Ishikawa (cell line): ENCODE results near the gene SERP2.

Experiments
- CEBPB ChIP-seq: IDR thresholded peaks from 2 replicates; pipeline ENCODE4 v1.6.1; 2012
- CREB1 ChIP-seq: IDR thresholded peaks from 2 replicates; pipeline ENCODE4 v1.6.1; 2012; ENCODE audit warnings: low read depth
- EGR1 ChIP-seq: IDR thresholded peaks from 2 replicates; pipeline ENCODE4 v1.6.1; 2012
- EP300 ChIP-seq: IDR thresholded peaks from 2 replicates; pipeline ENCODE4 v1.6.1; 2012; ENCODE audit warnings: borderline replicate concordance
- FOXM1 ChIP-seq: IDR thresholded peaks from 2 replicates; pipeline ENCODE4 v1.6.1; 2012; ENCODE audit warnings: low read depth, borderline replicate concordance
- NFIC ChIP-seq: IDR thresholded peaks from 2 replicates; pipeline ENCODE4 v1.6.1; 2012
- RAD21 ChIP-seq: IDR thresholded peaks from 2 replicates; pipeline ENCODE4 v1.6.1; 2012; ENCODE audit warnings: low read depth
- TAF1 ChIP-seq: IDR thresholded peaks from 2 replicates; pipeline ENCODE4 v1.6.1; 2012; ENCODE audit warnings: low read depth, mild to moderate bottlenecking
- TCF12 ChIP-seq: IDR thresholded peaks from 2 replicates; pipeline ENCODE4 v1.6.1; 2012; ENCODE audit warnings: low read depth
- TEAD4 ChIP-seq: IDR thresholded peaks from 2 replicates; pipeline ENCODE4 v1.6.1; 2012
- YY1 ChIP-seq: IDR thresholded peaks from 2 replicates; pipeline ENCODE4 v1.6.1; 2012; ENCODE audit warnings: low read depth
- ZBTB7A ChIP-seq: IDR thresholded peaks from 2 replicates; pipeline ENCODE4 v1.6.1; 2012; ENCODE audit warnings: low read depth
- TF ChIP-seq, protein P1 (sequence below): IDR thresholded peaks from 2 replicates; pipeline ENCODE4 v1.6.1; 2012
- TF ChIP-seq, protein P2 (sequence below): IDR thresholded peaks from 2 replicates; pipeline ENCODE4 v1.6.1; 2012; ENCODE audit warnings: low read depth, mild to moderate bottlenecking
- TF ChIP-seq, protein P3 (sequence below): IDR thresholded peaks from 2 replicates; pipeline ENCODE4 v1.6.1; 2012

Gene SERP2

DNA sequence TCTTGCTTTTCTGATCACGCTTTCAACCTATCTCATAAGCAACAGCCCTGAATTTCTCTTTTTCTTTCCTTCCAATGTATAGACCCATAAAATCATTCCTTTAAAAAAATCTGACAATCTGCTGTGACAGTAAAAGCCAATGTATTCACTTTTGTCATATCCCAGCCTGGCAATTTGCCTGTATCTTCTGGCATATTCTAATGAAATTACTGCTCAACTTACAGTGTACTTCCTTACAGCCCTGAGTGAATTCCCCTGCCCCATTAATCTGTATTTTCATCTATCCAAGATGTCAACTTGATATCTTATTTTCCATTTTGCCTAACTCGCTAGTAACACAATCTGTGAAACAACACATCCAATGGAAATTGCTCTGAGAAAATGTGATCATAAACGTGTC is 18.0 kb upstream of the SERP2 start:
- no peak for TF ChIP-seq EP300
- TF ChIP-seq FOXM1 = no peak
- TF ChIP-seq TCF12 = no peak
- TF ChIP-seq NFIC = no peak
- TF ChIP-seq, protein P1, sequence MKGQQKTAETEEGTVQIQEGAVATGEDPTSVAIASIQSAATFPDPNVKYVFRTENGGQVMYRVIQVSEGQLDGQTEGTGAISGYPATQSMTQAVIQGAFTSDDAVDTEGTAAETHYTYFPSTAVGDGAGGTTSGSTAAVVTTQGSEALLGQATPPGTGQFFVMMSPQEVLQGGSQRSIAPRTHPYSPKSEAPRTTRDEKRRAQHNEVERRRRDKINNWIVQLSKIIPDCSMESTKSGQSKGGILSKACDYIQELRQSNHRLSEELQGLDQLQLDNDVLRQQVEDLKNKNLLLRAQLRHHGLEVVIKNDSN = no peak
- TF ChIP-seq ZBTB7A = no peak
- no peak for TF ChIP-seq EGR1
- TF ChIP-seq RAD21 = no peak
- TF ChIP-seq CREB1 = no peak
- TF ChIP-seq CEBPB = no peak
- TF ChIP-seq, protein P2, sequence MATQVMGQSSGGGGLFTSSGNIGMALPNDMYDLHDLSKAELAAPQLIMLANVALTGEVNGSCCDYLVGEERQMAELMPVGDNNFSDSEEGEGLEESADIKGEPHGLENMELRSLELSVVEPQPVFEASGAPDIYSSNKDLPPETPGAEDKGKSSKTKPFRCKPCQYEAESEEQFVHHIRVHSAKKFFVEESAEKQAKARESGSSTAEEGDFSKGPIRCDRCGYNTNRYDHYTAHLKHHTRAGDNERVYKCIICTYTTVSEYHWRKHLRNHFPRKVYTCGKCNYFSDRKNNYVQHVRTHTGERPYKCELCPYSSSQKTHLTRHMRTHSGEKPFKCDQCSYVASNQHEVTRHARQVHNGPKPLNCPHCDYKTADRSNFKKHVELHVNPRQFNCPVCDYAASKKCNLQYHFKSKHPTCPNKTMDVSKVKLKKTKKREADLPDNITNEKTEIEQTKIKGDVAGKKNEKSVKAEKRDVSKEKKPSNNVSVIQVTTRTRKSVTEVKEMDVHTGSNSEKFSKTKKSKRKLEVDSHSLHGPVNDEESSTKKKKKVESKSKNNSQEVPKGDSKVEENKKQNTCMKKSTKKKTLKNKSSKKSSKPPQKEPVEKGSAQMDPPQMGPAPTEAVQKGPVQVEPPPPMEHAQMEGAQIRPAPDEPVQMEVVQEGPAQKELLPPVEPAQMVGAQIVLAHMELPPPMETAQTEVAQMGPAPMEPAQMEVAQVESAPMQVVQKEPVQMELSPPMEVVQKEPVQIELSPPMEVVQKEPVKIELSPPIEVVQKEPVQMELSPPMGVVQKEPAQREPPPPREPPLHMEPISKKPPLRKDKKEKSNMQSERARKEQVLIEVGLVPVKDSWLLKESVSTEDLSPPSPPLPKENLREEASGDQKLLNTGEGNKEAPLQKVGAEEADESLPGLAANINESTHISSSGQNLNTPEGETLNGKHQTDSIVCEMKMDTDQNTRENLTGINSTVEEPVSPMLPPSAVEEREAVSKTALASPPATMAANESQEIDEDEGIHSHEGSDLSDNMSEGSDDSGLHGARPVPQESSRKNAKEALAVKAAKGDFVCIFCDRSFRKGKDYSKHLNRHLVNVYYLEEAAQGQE = no peak
- TF ChIP-seq TAF1 = no peak
- TF ChIP-seq, protein P3, sequence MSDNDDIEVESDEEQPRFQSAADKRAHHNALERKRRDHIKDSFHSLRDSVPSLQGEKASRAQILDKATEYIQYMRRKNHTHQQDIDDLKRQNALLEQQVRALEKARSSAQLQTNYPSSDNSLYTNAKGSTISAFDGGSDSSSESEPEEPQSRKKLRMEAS = no peak
- no peak for TF ChIP-seq TEAD4
- TF ChIP-seq YY1 = no peak

DNA sequence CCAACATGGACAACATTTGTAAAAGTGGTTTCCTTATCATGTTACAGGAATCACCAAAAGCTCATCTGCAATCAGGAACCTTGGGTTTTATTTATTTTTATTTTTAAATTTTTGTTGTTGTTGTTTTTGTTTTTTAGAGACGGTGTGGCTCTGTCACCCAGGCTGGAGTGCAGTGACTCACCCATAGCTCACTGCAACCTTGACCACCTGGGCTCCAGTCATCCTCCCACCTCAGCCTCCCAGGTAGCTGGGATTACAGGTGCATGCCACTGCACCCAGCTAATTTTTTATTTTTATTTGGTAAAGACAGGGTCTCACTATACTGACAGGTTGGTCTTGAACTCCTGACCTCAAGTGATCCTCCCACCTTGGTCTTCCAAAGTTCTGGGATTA is 13.6 kb upstream of the SERP2 start:
- no peak for TF ChIP-seq FOXM1
- no peak for TF ChIP-seq NFIC
- TF ChIP-seq, protein P2 = no peak
- no peak for TF ChIP-seq CEBPB
- TF ChIP-seq, protein P1 = no peak

DNA sequence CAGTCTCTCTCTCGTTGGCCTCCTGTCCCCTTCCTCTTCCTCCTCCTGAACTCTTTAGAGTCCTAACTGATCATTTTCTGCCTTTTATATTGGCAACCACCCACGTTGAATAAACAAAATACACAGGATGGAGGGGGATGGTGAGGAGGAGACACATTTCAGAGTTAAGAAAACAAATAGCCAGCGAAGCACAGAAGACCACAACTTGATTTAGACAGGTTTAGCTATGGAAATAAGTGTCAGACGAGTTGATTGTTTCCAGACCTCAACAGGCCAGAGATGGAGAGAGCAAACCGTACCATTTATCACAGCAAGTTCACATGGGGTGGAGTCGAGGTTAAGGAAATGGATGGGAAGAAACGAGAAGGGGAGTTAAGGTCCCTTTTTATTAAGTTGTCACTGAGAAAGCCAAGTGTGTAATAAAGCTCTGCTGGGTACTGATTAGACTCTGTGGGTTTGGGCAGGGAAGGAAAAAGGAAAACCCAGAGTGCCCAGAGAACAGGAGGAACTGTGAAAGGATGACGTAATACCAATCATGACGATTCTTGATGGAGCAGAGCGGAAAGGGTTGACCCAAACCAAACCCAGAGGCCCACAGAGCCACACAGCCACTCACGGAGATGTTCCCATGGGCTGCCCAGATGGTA is 11.1 kb upstream of the SERP2 start:
- TF ChIP-seq FOXM1 (no peak), NFIC (no peak), YY1 (no peak), RAD21 (no peak), TAF1 (no peak), TCF12 (no peak), EP300 (no peak), TEAD4 (no peak)
- TF ChIP-seq, protein P3 = no peak
- TF ChIP-seq, protein P1 = no peak
- TF ChIP-seq, protein P2 = no peak

DNA sequence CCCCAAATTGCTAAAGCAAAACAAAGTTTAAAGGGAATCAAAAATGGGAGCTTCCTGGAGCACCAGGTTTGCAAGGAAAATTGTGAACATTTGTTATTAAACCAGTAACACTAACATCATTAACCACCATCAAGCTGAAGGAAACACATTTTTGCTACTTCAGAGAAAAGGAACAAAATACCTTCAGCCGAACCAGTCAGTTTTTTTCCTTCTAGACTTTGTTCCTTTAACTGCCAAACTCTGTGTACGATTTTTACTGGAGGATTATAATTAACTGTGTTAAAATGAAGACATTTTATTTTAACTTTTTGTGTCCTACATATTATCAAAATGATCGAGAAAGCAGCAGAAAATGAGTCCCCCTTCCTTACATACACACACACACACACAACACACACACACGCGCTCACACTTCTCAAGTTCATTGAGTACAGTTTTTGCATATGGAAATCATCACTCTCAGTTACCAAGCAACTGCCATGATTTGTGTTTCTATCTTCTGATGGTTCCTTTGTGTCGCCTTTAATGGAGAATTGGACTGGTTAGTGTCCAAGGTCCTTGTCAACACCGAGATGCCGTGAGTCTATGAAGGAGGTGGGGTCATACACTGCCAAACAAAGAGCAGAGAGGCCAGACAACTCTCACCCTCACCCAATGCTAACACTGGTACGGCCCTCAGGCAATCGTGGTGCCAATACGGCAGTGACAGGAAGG is 9.8 kb upstream of the SERP2 start:
- TF ChIP-seq EGR1 (no peak), ZBTB7A (no peak), TCF12 (no peak), TEAD4 (no peak), NFIC (no peak), YY1 (no peak), RAD21 (no peak), CREB1 (no peak), TAF1 (no peak), EP300 (no peak), CEBPB (no peak), FOXM1 (no peak)
- TF ChIP-seq, protein P1 = no peak
- TF ChIP-seq, protein P3 = no peak
- TF ChIP-seq, protein P2 = no peak
